ENCODE results near the gene COMT.

- TF ChIP-seq, protein P1, sequence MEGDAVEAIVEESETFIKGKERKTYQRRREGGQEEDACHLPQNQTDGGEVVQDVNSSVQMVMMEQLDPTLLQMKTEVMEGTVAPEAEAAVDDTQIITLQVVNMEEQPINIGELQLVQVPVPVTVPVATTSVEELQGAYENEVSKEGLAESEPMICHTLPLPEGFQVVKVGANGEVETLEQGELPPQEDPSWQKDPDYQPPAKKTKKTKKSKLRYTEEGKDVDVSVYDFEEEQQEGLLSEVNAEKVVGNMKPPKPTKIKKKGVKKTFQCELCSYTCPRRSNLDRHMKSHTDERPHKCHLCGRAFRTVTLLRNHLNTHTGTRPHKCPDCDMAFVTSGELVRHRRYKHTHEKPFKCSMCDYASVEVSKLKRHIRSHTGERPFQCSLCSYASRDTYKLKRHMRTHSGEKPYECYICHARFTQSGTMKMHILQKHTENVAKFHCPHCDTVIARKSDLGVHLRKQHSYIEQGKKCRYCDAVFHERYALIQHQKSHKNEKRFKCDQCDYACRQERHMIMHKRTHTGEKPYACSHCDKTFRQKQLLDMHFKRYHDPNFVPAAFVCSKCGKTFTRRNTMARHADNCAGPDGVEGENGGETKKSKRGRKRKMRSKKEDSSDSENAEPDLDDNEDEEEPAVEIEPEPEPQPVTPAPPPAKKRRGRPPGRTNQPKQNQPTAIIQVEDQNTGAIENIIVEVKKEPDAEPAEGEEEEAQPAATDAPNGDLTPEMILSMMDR (tag by site-specific recombination; IDR thresholded peaks at IDR 0.05), result no peak
- no peak for TF ChIP-seq ZNF10 (tag by site-specific recombination; IDR thresholded peaks at IDR 0.05)
- TF ChIP-seq ZBTB1 (tag by site-specific recombination; IDR thresholded peaks at IDR 0.05), result no peak
- no peak for TF ChIP-seq SETDB1 (IDR thresholded peaks at IDR 0.05; ENCODE audit: insufficient read length, low read length)
- TF ChIP-seq ZBTB8A (tag by site-specific recombination; IDR thresholded peaks at IDR 0.05), result no peak
- no peak for TF ChIP-seq KLF16 (tag by site-specific recombination; IDR thresholded peaks at IDR 0.05)
- TF ChIP-seq ZNF792 (tag by site-specific recombination; IDR thresholded peaks at IDR 0.05), result no peak
These were observed 13.4 kb upstream of the COMT start for GRCh38 chr22:19928207-19928606.
